Skin of body (tissue), 2 donors: Measurements from ENCODE around the gene ZDHHC13. TPM values are rescaled to one million over a fixed set of nuclear protein-coding genes. Genes with fewer than 3 reads are reported as not detected.
"Not testable (repeated sequence)": the region's sequence is repeated elsewhere in the genome, so short reads cannot be mapped to it uniquely, and the experiment has no call there.

ENCODE experiments used
- DNase-seq: peaks from one replicate; lab custom pipeline; 2025; lab: John Stamatoyannopoulos, UW
- total RNA-seq: library from RNA; depleted of rRNA; stranded (reverse); fragments of >200 nt; gene quantifications from one replicate; pipeline ENCODE4 v1.2.3, GENCODE V29; 2014

The ZDHHC13 gene
- total RNA-seq, 1 donor from 2014 or later, result 18.2 TPM

- DNase-seq, result no peak
These were observed 17.9 kb upstream of the ZDHHC13 start for GRCh38 chr11:19099093-19099492.

DNA sequence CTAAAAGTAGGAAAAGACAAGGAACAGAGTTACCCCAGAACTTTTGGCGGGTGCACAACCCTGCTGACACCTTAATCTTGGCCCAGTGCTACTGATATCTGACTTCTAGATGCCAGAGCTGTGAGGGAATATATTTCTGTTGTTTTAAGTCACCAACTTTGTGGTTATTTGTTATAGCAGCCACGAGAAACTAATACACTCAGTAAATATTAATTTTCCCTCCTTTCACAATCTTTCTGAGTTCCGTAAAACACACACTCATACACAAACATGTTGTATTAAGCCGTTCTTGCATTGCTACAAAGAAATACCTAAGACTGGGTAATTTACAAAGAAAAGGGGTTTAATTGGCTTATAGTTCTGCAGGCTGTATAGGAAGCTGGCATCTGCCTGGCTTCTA is 16.1 kb upstream of the ZDHHC13 start:
- no peak for DNase-seq

- DNase-seq, result no peak
These were observed 15.0 kb upstream of the ZDHHC13 start for GRCh38 chr11:19101796-19102520.

- DNase-seq, result no peak
These were observed 14.5 kb upstream of the ZDHHC13 start for GRCh38 chr11:19102521-19102900.

- no peak for DNase-seq
These were observed 12.0 kb upstream of the ZDHHC13 start for GRCh38 chr11:19105011-19105410.

DNA sequence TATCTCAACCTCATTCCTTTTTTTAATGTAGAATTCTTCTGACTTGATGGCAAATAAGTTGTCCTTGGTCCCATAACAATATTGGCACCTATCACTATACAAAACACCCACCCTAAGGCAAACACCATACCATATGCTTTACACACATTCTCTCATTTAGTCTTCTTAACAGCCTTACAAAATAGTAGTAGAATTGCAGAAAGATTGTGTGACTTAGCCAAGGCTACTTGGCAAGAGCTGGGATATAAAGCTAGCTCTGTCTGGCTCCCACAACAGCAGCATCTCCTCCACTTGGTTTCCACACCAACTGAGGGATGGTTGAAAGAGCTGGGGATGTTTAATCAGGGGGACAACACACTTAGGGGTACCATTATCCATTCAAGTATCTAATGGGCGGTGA is 9.8 kb upstream of the ZDHHC13 start:
- DNase-seq, result no peak

GRCh38 chr11:19110295-19110694 is 6.7 kb upstream of the ZDHHC13 start:
- no peak for DNase-seq

DNA sequence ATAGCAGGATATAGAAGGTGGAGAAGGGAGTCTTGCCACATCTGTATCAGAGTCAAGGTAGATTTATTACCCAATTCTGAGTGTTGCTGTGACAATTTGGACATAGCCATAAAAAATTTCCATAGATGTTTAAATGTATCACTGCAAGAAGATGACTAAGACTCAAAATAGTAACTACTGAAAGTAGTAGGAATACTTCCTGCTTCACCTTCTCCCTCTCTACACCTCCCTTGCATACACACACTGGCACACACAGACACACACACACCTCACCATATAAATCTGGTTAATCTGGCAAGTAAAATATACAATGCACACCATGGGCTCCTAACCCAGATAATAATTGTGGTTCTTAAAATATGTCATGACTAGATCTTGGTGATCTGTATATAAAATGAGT is 5.2 kb upstream of the ZDHHC13 start:
- no peak for DNase-seq

DNA sequence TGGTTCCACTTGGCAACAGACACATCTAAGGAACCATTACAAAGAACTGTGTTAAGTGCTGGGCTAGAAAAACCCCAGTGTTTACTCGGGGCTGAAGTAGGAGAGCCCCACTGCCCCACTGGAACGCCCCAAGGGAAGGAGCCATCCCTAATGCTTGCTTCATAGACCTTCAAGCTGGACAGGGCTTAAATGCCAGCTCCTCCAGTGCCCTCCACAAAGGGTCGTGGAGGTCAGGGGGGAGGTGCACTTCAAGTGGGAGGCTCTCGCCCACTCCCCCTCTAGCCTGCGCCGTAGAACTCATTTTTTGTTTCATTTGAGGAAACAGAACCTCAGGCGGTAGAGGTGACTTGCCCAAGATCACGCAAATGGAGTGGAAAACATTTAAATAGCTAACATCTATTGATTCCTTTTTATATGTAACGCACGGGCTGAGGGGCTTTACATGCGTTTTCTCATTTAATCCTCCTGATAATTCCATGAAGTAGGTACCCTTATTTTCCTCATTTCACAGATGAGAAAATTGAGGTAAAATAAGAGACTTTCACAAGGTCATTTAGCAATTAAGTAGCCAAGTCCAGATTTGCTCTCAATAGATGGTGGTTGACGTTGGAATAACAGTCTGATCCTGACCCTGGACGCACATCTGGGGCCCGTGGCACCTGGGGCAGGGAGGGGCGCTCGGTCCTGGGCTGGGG is 545 bp upstream of the ZDHHC13 start:
- no peak for DNase-seq

DNA sequence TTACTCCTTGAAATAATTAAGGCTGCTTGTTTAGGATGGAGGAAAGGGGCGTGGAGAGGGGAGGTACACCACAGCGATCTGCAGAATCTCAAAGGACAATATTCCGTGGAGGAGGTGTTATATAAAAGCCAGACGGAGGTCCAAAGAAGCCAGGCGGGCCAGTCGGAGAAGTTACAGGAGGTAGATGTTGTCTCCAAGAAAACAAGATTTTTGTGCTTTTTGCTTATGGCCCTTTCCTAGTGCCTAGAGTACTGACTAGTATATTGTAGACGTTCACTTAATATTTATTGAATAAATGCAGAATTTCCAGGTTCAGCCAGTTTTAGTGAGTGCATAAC is 761 bp downstream of the ZDHHC13 start:
- no peak for DNase-seq

DNA sequence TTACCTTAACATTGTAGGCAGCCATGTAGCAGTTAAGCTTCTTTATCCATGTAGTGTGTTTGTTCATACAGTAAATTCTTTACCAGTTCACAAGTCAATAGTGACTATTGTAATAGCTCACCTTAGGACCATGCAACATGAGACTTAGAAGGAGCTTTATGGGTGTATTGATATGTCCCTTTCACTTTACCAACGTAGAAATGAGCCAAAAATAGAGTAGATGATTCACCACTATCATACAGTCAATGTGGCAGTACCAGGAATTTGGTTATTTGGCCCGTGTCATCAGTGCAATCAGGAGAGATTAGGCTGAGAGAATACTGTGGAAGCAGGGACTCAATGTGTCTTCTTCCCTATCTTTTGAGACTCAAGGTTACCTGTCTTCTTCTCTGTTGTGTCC is 4.7 kb downstream of the ZDHHC13 start:
- no peak for DNase-seq

- DNase-seq, result no peak
These were observed 6.1 kb downstream of the ZDHHC13 start for GRCh38 chr11:19122960-19123615.

- DNase-seq, result not testable (repeated sequence)
These were observed 9.8 kb downstream of the ZDHHC13 start for GRCh38 chr11:19126562-19127325.

GRCh38 chr11:19134004-19134403 is 17.0 kb downstream of the ZDHHC13 start:
- no peak for DNase-seq

- not testable (repeated sequence) for DNase-seq
These were observed 19.9 kb downstream of the ZDHHC13 start for GRCh38 chr11:19136884-19137283.

DNA sequence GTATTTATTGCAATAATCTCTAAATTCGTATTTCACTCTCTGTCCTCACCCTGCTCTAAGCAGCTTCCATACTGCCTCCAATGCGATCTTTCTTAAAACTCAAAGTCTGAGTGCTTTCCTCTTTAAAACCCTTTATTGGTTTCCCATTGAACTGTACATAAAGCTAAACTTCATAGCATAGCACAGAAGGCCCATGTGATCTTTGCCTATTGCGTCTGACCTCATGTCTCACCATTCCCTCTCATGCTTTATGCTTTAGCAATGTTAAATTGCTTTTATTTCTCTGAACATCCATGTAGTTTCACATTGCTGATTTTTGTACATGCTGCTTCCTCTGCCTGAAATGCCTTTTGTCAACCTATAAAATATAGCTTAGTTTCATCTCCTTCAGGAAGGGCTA is 28.4 kb downstream of the ZDHHC13 start:
- DNase-seq, result no peak

DNA sequence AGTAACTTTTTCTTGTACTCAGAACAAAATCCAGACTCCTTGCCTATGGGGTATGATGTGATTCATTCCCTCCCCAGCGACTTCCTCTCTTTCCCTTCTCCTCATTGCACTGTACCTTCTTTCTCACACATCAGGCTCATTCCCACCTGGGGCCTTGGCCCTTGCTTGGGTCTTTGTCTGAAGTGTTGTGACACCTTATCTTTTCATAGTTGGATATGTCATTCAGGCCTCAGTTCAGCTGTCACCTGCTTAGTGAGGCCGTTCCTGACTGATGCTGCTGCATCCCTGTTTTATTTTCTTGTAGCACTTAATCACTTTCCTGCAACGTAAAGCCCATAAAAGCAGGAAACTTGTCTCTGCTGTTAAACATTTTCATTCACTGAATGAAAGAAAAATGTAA is 39.9 kb downstream of the ZDHHC13 start:
- DNase-seq, result no peak

DNA sequence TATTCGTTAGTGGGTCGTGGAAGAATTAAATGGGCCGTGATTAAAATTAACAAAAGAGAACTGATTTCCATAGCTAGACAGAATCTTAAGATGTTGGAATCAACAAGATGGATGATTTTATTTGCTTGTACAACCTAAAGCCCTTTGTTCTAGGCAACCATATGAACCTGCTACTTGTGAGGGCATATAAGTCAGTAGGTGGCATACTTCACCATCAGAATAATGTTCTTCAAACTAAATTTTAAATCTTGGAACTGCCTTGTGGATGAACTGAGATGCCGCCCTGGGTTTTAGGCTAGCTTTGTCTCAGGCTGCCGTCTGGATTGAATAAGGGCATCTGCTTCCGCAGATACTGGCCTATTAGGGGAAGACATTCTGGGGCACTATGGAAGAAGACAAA is 43.9 kb downstream of the ZDHHC13 start:
- no peak for DNase-seq

DNA sequence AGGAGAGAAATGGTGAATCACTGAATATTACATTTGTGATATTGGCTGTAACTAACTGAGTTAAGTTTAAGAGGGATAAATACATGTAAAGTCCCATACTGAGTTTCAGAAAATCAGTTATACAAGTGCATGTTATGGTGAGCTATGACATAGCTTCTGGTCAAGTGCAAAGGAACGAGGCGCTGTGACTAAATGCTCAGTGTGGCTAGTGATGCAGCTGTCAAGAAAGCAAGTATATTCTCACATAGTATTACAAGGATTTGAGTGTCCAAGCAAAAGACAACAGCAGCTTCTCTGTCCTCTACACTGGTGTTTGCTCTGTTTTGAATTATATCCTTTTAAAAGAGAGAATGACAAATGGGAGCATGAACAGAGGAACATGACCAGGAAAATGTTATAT is 44.7 kb downstream of the ZDHHC13 start:
- DNase-seq, result no peak

GRCh38 chr11:19162951-19163505 is 46.1 kb downstream of the ZDHHC13 start:
- no peak for DNase-seq

- no peak for DNase-seq
These were observed 46.6 kb downstream of the ZDHHC13 start for GRCh38 chr11:19163617-19164016.
